Neuron (in vitro differentiated cells): ENCODE data around the gene UBQLNL.

Experiments used
- H2AFZ ChIP-seq: one replicate; pipeline ENCODE4 v1.6.1; 2013; ENCODE audit warnings: low read depth, mild to moderate bottlenecking, inconsistent platforms, low read length, moderate library complexity
- H3K27me3 ChIP-seq: one replicate; pipeline ENCODE4 v1.6.1; 2013; ENCODE audit warnings: low read length; ENCODE audit not compliant: insufficient read depth
- H3K36me3 ChIP-seq: one replicate; pipeline ENCODE4 v1.6.1; 2013; ENCODE audit warnings: low read length; ENCODE audit not compliant: insufficient read depth
- H3K4me1 ChIP-seq: one replicate; pipeline ENCODE4 v1.6.1; 2013; ENCODE audit warnings: low read length; ENCODE audit not compliant: insufficient read depth
- H3K4me3 ChIP-seq: 2 replicates; pipeline ENCODE4 v1.5.1; 2013; ENCODE audit warnings: mild to moderate bottlenecking, low read length, moderate library complexity
- H3K9me3 ChIP-seq: one replicate; pipeline ENCODE4 v1.6.1; 2013; ENCODE audit warnings: low read length

UBQLNL gene

GRCh38 chr11:5500393-5500801 is 16.1 kb downstream of the UBQLNL start:
- H2AFZ ChIP-seq: no peak overlapping the region
- no peaks in the 10 kb centered on the region for H3K9me3 ChIP-seq
- no peaks in the 10 kb centered on the region for H3K36me3 ChIP-seq

DNA sequence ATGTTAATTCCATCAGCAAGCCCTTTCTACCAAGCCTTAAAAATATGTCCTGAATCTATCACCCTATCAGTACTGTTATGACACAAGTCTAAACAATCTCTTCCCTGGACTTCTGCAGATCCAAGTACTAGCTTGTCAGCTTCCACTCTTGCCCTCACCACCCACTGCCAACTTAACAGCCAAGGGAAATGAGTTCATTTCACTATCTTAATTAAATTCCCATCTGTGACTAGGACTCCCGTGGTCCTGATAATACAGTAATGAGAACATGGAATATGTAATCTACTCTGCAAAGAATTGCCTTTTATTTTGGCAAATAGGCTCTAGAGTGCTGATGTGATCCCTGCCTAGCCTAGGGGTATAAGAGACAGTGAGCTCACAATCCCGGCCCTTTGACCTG is 16.8 kb downstream of the UBQLNL start:
- no peaks in the 10 kb centered on the region for H3K27me3 ChIP-seq

More at GRCh38 chr11:5500393-5500801, 16.1 kb downstream of the UBQLNL start:
- H3K27me3 ChIP-seq: no peaks in the 10 kb centered on the region
- no peak overlapping the region for H3K4me3 ChIP-seq
- H3K4me1 ChIP-seq: no peaks in the 10 kb centered on the region

DNA sequence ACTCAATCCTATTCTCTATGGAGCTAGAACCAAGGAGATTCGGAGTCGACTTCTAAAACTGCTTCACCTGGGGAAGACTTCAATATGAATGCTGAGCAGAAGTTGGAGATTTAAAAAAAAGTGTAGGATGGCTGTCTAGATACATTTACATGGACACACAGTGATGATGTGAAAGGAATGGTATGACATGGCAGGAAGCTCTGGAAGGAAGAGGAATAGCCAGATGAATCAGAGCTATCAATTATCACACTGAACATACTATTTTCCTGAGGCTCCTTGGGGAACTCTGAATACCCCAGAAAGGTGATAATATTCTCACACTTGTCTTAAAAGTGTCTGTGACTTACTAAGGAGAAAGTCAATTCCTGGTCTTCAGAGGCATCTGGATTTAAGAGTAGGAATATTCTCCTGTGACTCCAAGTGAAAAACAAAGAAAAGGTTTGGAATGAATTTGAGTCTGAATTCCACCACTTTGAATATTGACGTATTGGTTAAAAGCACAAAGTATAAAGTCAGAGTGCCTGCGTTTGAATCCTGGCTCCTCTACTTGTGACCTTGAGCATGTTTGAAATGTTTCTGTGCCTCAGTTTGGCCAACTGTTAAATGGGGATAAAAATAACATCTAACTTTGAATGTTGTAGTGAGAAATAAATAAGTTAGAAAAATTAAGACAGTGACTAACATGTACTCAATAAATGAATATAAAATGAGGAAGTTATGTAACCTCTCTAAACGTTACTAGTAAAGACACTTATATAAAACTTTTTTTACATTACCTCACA is 26.7 kb downstream of the UBQLNL start:
- Histone ChIP-seq H3K36me3 (no peaks in the 10 kb centered on the region), H3K9me3 (no peaks in the 10 kb centered on the region), H3K27me3 (no peaks in the 10 kb centered on the region), H2AFZ (no peak overlapping the region), H3K4me1 (no peaks in the 10 kb centered on the region), H3K4me3 (no peak overlapping the region)

More for the DNA sequence above, 16.8 kb downstream of the UBQLNL start:
- Histone ChIP-seq H3K4me1 (no peaks in the 10 kb centered on the region), H3K36me3 (no peaks in the 10 kb centered on the region), H2AFZ (no peak overlapping the region), H3K4me3 (no peak overlapping the region), H3K9me3 (no peaks in the 10 kb centered on the region)

GRCh38 chr11:5488798-5489399 is 27.6 kb downstream of the UBQLNL start:
- no peak overlapping the region for H3K4me3 ChIP-seq
- H3K9me3 ChIP-seq: no peaks in the 10 kb centered on the region
- H2AFZ ChIP-seq: no peak overlapping the region
- no peaks in the 10 kb centered on the region for H3K36me3 ChIP-seq
- no peaks in the 10 kb centered on the region for H3K4me1 ChIP-seq
- no peaks in the 10 kb centered on the region for H3K27me3 ChIP-seq

DNA sequence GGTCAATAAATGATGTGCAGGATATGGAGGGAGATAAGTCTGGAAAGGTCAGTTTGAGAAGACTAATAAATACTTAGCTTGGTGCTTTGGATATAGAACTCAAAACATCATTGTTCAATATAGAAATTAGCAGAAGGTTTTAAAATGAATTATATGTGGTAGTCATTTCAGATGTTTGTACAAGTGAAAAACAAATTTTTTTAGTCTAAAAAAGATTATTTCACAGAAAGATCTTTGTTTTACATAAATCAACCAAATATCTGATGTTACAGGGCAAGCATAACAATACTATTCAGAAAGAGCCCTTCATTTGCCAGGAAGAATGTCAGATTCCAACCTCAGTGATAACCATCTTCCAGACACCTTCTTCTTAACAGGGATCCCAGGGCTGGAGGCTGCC is 28.1 kb downstream of the UBQLNL start, which contains the start of gene OR52D1:
TSS of gene OR52D1 (plus strand) at position 301 of the 400 bp plus-strand sequence. CDS start at position 323, 22 bp downstream.
- Histone ChIP-seq H2AFZ (no peak within 1 kb of the TSS), H3K27me3 (no peaks in the 10 kb centered on the region), H3K9me3 (no peaks in the 10 kb centered on the region), H3K36me3 (no peaks in the 10 kb centered on the region), H3K4me3 (no peak within 1 kb of the TSS), H3K4me1 (no peaks in the 10 kb centered on the region)

DNA sequence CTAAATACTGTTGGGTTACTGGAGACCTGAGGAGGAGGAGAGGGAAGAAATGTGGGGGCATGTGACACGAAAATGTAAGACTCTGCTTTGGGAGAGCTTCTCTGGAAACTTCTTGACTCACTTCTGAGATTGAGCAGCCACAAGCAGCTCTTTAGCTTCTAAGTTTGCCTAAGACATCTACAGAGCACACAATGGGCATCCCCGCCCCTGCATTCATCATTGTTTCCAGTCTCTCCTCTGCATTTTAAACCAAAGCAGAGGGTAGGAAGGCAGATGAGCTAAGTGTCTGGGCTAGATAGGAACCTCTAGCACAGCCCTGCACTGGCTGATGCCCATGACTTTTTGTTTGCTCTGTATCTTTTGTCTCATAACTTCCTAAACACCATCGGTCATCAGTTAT is 30.1 kb downstream of the UBQLNL start:
- Histone ChIP-seq H3K27me3 (no peaks in the 10 kb centered on the region), H3K9me3 (no peaks in the 10 kb centered on the region), H3K4me3 (no peak overlapping the region), H3K4me1 (no peaks in the 10 kb centered on the region), H2AFZ (no peak overlapping the region), H3K36me3 (no peaks in the 10 kb centered on the region)

DNA sequence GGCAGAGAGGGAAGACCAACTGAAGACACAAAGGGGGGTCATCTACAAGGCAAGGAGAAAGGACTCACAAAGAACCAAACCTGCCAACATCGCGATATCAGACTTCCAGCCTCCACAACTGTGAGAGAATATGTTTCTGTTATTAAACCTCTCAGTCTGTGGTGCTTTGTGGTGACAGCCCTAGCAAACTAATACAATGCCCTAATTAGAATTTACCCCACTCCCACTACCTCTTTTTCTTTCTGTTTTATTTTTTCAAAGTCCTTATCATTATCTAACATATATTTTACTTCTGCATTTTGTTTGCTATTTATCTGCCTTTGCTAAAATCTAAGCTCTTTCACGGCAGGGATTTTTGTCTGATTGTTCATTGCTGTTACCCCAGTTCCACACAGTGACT is 30.5 kb downstream of the UBQLNL start:
- no peaks in the 10 kb centered on the region for H3K9me3 ChIP-seq

DNA sequence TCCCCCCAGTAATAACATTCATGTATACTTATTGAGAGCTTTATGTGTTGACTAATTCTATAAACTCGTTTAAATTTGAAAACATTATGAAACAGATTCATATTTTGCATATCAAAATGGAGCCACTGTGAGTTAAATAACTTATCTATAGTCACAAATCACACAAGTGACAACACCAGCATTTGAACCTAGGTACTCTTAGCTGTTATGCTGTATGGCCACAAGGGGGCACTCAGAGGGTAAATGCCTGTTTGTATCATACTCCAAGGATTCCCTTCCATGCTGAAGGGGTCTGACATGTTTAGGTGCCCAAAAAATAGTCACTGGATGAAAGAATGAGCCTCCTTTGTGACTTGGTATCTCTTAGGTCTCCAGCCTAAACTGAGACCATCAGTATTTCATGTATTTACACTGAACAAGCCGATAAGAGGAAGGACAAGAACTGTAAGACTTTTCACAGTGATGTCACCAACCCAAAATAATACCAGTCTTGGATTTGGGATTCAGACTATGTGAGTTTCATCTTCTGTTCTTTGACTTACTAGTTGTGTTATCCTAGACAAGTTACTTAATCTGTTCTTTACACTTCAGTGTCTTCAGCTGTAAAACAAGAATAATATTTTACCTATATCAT is 40.2 kb downstream of the UBQLNL start:
- no peak overlapping the region for H3K4me3 ChIP-seq
- H3K9me3 ChIP-seq: no peaks in the 10 kb centered on the region
- H3K4me1 ChIP-seq: no peaks in the 10 kb centered on the region
- H3K27me3 ChIP-seq: no peaks in the 10 kb centered on the region
- H3K36me3 ChIP-seq: no peaks in the 10 kb centered on the region
- no peak overlapping the region for H2AFZ ChIP-seq

More for the DNA sequence above, 30.5 kb downstream of the UBQLNL start:
- H3K27me3 ChIP-seq: no peaks in the 10 kb centered on the region
- H3K36me3 ChIP-seq: no peaks in the 10 kb centered on the region
- H3K4me1 ChIP-seq: no peaks in the 10 kb centered on the region
- no peak overlapping the region for H3K4me3 ChIP-seq
- H2AFZ ChIP-seq: no peak overlapping the region

DNA sequence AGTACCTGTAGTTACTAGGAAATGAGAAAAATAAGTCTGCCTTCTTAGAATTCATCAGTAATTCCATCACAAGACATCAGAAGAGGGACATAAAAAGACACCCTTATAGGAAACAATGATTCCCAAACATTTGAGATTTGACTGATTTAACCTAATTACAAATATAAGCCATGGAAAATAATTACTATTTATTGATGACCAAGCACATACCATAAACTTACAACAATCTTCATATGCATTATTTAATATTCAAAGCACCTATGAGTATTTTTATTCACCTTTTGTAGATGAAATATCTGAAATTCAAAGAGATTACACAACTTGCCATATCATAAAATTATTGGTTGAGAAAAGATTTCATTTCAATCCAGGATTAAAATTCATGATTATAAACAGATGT is 42.6 kb downstream of the UBQLNL start:
- Histone ChIP-seq H3K9me3 (no peaks in the 10 kb centered on the region), H3K27me3 (no peaks in the 10 kb centered on the region)

DNA sequence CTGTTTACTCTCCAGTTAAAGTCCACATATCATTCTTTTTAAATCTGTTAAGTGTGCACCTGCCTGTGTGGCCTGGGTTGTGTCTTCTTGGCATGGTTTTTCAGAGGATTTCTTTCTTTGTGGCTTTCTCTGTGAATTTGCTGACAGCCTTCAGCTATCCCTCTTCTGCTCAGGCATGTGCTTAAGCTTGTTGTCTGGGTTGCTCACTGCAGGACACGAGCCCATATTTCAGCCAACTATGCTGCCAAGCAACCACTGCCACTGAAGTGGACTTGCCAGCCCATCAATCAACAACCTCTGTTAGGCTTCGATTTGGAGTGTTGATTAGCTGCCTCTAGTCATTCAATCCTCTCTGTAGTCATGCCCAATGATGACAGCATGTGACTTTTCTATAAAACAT is 49.0 kb downstream of the UBQLNL start:
- no peaks in the 10 kb centered on the region for H3K9me3 ChIP-seq
- H3K4me3 ChIP-seq: no peak overlapping the region
- H3K27me3 ChIP-seq: no peaks in the 10 kb centered on the region
- no peaks in the 10 kb centered on the region for H3K4me1 ChIP-seq
- no peaks in the 10 kb centered on the region for H3K36me3 ChIP-seq
- no peak overlapping the region for H2AFZ ChIP-seq

More for the DNA sequence above, 42.6 kb downstream of the UBQLNL start:
- no peak overlapping the region for H3K4me3 ChIP-seq
- H2AFZ ChIP-seq: no peak overlapping the region
- H3K4me1 ChIP-seq: no peaks in the 10 kb centered on the region
- no peaks in the 10 kb centered on the region for H3K36me3 ChIP-seq
